ENCODE data around the gene JARID2. TPM values are rescaled to one million over a fixed set of nuclear protein-coding genes. Genes with fewer than 3 reads are reported as not detected.

JARID2 gene
- total and polyA plus RNA-seq, 12 donors: 2.3 to 11.6 (median 8.7) TPM

DNA sequence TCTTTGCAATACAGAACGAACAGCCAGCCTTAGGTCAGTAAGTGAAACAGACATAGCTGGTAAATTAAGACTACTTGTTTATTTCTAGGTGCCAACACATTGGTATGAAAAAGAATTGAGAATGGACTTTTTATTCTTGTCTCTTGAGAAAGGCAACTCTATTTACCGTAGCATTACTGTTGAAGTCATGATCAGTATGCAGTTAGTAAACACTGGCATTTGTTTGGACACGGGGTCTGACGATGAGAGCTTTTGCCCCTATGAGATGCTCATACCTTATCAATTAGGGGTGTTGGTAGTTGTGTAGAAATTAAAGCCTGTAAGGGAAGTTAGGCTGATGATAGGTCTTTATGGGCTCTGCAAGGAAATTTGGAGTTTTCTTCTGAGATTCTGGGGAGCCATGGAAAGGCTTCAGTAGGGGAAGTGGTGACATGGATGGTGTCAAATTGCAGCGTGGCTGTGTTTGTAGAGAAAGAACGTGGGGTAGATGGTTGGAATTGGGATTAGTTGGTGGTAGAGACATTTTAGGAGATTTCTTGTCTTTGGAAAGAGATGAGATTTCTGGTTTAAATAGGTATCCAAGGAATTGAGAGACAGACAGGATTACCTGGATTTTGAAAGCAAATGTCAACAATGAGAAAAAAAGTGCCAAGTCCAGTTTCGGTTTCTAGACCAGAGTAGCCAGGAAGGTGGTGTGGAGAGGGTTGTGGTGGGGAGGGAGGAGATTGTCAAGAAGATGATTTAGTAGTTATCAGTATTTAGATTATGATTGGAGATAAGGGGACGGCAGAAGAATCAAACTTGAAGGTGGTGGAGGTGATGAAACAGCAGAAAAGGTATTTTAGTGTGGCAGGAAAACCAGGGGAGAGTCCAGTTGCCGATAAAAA lies 116.6 kb downstream of the JARID2 start:
- H3K4me1 ChIP-seq: peaks cover 0 to 70% (median 53%) of the 10 kb centered on the region in 9 donors
- ATAC-seq (no peak), DNase-seq (no peak)
- intact Hi-C loops (cut with DNase I): loop anchor here in 2 of 10 donors (5.0 to 10.0 kb wide), 2 partner anchors 115 to 118 kb away; partner anchors contain the start of gene JARID2 (in 2 of the 2)
- no peak overlapping the region for H3K4me3 ChIP-seq
- no peaks in the 10 kb centered on the region for H3K36me3 ChIP-seq
- 75 to 80% methylated on average over 9 of the region's 9 CpGs for WGBS, 2 donors
- H3K9me3 ChIP-seq: no peaks in the 10 kb centered on the region
- no peak overlapping the region for H3K27ac ChIP-seq
- no peaks in the 10 kb centered on the region for H3K27me3 ChIP-seq
- TF ChIP-seq, protein P1, sequence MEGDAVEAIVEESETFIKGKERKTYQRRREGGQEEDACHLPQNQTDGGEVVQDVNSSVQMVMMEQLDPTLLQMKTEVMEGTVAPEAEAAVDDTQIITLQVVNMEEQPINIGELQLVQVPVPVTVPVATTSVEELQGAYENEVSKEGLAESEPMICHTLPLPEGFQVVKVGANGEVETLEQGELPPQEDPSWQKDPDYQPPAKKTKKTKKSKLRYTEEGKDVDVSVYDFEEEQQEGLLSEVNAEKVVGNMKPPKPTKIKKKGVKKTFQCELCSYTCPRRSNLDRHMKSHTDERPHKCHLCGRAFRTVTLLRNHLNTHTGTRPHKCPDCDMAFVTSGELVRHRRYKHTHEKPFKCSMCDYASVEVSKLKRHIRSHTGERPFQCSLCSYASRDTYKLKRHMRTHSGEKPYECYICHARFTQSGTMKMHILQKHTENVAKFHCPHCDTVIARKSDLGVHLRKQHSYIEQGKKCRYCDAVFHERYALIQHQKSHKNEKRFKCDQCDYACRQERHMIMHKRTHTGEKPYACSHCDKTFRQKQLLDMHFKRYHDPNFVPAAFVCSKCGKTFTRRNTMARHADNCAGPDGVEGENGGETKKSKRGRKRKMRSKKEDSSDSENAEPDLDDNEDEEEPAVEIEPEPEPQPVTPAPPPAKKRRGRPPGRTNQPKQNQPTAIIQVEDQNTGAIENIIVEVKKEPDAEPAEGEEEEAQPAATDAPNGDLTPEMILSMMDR (IDR thresholded peaks at IDR 0.05): no peak

DNA sequence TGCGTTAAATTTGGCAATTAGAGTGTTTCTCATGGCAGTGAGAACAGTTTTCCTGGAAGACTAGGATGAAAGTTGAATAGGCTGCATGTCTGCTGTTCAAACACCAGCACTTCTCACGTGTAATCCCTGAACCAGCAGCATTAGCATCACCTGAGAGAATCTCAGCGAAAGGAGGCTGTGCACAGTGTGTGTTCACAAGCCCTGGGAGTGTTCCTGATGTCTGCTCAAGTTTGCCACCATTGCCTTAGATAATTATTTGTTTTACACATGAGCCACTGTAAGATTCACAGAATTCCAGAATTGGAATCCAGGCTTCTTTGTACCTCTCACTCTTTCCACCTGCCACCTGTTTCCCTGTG lies 117.3 kb downstream of the JARID2 start:
- Histone ChIP-seq H3K4me3 (no peak overlapping the region), H3K4me1 (peaks cover 0 to 72% (median 51%) of the 10 kb centered on the region in 9 donors), H3K9me3 (no peaks in the 10 kb centered on the region), H3K27ac (no peak overlapping the region), H3K36me3 (no peaks in the 10 kb centered on the region), H3K27me3 (no peaks in the 10 kb centered on the region)
- intact Hi-C loops (cut with DNase I): loop anchor here in 2 of 10 donors (5.0 to 10.0 kb wide), 2 partner anchors 116 to 118 kb away; partner anchors contain the start of gene JARID2 (in 2 of the 2)
- ATAC-seq: no peak
- no peak for DNase-seq
- 82% methylated on average over 3 of the region's 3 CpGs for WGBS, 2 donors
- TF ChIP-seq, protein P1 (IDR thresholded peaks at IDR 0.05): no peak

DNA sequence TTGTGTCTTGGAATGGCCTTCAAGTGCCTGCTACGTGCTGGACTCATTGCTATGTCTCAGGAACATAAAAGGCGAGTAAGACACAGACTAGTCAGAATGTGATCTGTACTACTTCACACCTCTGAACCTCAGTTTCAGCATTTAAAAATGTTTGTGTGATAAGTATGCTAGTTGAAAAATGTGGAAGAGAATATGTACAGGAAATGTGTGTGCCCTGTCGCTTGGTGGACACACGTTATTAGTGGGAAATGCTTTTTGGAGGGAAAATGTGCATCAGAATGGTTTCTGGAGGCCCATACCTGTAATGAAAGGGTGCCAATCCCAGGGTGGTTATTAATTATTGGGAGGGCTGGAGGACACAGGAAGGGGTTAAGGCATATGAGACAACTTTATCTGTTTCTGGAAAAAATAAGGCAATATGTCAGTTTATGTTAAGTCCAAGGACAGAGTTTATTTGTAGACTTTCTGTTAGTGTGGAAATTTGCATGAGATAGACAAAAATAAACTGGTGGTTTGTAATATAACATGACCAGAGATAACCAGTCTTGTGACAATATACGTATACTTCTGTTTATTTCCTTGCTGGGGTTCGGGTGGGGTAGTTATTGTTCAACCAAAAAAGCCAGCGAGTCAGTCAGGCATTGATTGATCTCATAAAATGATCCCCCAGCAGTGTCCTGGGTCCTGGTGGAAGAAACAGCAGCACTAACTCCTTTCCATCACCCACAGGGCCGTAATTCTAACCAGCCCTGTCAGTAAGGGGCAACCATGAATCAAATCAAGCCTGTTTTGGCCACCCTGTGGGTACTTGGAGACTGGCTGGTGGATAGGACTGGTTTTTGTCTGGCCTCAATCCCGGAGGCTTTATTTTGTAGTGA lies 117.9 kb downstream of the JARID2 start:
- 60 to 76% methylated on average over 9 of the region's 9 CpGs for WGBS, 2 donors
- H3K4me1 ChIP-seq: peaks cover 0 to 72% (median 53%) of the 10 kb centered on the region in 9 donors

More for the DNA sequence above, 117.9 kb downstream of the JARID2 start:
- no peaks in the 10 kb centered on the region for H3K9me3 ChIP-seq
- ATAC-seq (peak in 2 of 8 donors; percentile 15 to 19), DNase-seq (no peak)
- H3K27ac ChIP-seq: peak overlapping the region in 2 of 10 donors; percentile 3 to 45
- H3K4me3 ChIP-seq: no peak overlapping the region
- no peaks in the 10 kb centered on the region for H3K27me3 ChIP-seq
- TF ChIP-seq, protein P1 (IDR thresholded peaks at IDR 0.05): no peak
- no peaks in the 10 kb centered on the region for H3K36me3 ChIP-seq
- intact Hi-C loops (cut with DNase I): loop anchor here in 2 of 10 donors (5.0 to 10.0 kb wide), 2 partner anchors 116 to 119 kb away; partner anchors contain the start of gene JARID2 (in 2 of the 2)

Data from heart right ventricle (tissue), 16 donors.